Measurements from ENCODE around the gene MYT1.

DNA sequence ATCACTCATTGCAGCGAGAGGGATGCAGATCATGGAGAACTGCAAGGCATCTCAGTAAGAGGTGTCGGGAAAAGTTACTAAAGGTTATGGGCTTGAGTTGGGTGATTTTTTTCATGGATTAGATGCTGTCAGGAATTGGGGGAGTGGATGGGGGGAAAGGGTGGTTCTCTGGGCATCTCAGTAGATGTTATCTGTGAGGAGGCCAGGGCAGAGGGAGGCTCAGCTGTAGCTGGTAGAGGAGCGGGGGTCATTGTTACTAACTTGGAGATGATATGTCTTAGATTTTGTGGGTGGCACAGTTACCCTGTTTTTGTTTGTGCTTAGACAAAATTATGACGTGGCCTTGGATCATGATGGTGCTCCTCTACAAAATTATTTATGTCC, 88.7 kb downstream of the MYT1 start:
- TF ChIP-seq, protein P1, sequence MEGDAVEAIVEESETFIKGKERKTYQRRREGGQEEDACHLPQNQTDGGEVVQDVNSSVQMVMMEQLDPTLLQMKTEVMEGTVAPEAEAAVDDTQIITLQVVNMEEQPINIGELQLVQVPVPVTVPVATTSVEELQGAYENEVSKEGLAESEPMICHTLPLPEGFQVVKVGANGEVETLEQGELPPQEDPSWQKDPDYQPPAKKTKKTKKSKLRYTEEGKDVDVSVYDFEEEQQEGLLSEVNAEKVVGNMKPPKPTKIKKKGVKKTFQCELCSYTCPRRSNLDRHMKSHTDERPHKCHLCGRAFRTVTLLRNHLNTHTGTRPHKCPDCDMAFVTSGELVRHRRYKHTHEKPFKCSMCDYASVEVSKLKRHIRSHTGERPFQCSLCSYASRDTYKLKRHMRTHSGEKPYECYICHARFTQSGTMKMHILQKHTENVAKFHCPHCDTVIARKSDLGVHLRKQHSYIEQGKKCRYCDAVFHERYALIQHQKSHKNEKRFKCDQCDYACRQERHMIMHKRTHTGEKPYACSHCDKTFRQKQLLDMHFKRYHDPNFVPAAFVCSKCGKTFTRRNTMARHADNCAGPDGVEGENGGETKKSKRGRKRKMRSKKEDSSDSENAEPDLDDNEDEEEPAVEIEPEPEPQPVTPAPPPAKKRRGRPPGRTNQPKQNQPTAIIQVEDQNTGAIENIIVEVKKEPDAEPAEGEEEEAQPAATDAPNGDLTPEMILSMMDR (conservative IDR thresholded peaks at IDR 0.05): no peak
- no peak for TF ChIP-seq EZH2 (IDR thresholded peaks at IDR 0.05; ENCODE audit: low read depth)

Data from PC-9 (cell line).